ENCODE data around the gene MGAT5.

Gene MGAT5, protein sequence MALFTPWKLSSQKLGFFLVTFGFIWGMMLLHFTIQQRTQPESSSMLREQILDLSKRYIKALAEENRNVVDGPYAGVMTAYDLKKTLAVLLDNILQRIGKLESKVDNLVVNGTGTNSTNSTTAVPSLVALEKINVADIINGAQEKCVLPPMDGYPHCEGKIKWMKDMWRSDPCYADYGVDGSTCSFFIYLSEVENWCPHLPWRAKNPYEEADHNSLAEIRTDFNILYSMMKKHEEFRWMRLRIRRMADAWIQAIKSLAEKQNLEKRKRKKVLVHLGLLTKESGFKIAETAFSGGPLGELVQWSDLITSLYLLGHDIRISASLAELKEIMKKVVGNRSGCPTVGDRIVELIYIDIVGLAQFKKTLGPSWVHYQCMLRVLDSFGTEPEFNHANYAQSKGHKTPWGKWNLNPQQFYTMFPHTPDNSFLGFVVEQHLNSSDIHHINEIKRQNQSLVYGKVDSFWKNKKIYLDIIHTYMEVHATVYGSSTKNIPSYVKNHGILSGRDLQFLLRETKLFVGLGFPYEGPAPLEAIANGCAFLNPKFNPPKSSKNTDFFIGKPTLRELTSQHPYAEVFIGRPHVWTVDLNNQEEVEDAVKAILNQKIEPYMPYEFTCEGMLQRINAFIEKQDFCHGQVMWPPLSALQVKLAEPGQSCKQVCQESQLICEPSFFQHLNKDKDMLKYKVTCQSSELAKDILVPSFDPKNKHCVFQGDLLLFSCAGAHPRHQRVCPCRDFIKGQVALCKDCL

DNA sequence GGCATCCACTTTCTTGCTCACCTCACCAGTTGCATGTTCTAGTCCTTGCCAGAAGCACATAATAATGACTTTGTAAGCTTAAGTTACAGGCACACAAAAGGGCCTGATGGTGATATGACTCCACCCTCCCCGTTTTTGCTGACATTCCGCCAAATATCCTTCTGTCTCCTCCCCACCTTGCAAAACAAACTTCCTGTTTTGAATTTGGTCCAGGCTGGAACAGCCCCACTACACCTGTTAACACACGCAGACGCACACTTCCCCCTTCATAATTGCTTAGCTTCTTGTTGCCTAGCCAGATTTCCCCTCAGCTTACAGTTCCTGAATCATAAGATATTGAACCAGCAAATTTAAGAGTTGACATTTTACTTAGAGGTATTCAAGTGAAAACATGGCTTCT lies at the start of gene MGAT5:
Gene MGAT5 (plus strand): TSS at position 269 of the 400 bp plus-strand sequence. CDS start 332 bp downstream, outside the sequence.
- Mint-ChIP-seq H3K4me3 (peak within 1 kb of the TSS; percentile 21 to 54), H3K27ac (peak within 1 kb of the TSS in 1 of 2 donors; percentile 6), H3K27me3 (no peaks in the 10 kb centered on the region), H3K4me1 (peaks cover 97% of the 10 kb centered on the region), H3K9me3 (no peaks in the 10 kb centered on the region)
- ATAC-seq (no peak), DNase-seq (no peak)

DNA sequence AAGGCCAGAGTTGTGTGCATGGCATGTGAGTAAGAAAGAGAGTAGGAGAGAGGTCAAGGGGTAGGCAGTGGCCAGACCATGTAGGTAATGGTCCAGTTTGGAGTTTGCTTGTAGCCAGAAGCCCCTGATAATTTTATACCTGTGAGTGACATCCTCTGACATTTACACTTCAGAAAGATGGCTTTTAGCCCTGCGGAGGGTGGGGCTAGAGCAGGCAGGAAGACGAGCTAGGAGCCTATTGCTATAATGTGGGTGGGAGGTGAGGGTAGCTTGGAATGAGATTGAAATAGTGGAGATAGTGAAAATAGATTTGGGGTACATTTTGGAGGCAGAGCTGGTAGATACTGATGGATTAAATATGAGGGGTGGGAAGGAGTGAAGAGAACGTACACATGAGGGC lies 48.8 kb upstream of the MGAT5 start:
- H3K27me3 Mint-ChIP-seq, result no peaks in the 10 kb centered on the region
- peaks cover 12% of the 10 kb centered on the region for H3K4me1 Mint-ChIP-seq
- ATAC-seq (no peak), DNase-seq (no peak)
- no peaks in the 10 kb centered on the region for H3K9me3 Mint-ChIP-seq
- H3K27ac Mint-ChIP-seq, result no peak overlapping the region
- H3K4me3 Mint-ChIP-seq, result no peak overlapping the region

- DNase-seq (no peak), ATAC-seq (no peak)
- Mint-ChIP-seq H3K27me3 (no peaks in the 10 kb centered on the region), H3K4me3 (no peak overlapping the region), H3K9me3 (no peaks in the 10 kb centered on the region), H3K4me1 (peaks cover 12% of the 10 kb centered on the region), H3K27ac (no peak overlapping the region)
Measured at GRCh38 chr2:134206031-134206430, 47.8 kb upstream of the MGAT5 start.

- DNase-seq (no peak), ATAC-seq (peak; percentile 53)
- no peak overlapping the region for H3K4me3 Mint-ChIP-seq
- no peaks in the 10 kb centered on the region for H3K27me3 Mint-ChIP-seq
- no peak overlapping the region for H3K27ac Mint-ChIP-seq
- no peaks in the 10 kb centered on the region for H3K9me3 Mint-ChIP-seq
- H3K4me1 Mint-ChIP-seq, result peaks cover 12% of the 10 kb centered on the region
Measured at GRCh38 chr2:134206573-134206972, 47.3 kb upstream of the MGAT5 start.

DNA sequence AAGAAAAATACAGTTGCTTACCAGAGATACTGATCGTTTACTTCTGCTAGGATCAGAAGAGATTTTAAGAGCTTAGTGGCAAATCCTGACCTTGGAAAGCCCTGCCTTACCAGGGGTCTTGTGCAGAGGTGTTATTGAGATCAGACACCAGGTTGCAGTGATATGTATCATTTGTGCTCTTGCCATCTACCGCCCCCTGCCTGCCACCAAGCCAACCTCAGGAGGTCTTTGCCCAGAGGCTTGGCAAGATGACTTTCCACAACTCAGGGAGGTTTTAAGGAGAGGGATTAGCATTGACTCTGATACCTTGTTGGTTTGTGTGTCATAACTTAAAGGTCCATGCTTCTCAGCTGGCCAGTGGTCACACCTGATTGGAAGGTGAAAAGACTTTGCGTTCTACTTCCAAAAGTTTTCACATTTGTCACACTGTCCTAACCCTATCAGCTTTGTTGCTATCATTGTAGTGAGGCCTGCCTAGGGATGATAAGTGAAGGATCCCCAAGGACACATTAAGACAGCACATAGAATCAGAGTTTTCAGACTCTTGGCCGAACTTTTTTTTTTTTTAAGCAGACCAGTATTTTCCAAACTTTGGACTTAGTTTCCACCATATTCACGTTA lies 46.2 kb upstream of the MGAT5 start:
- peaks cover 2% of the 10 kb centered on the region for H3K4me1 Mint-ChIP-seq
- DNase-seq (peak; percentile 37 to 57), ATAC-seq (peak; percentile 95)
- no peaks in the 10 kb centered on the region for H3K9me3 Mint-ChIP-seq
- no peaks in the 10 kb centered on the region for H3K27me3 Mint-ChIP-seq
- no peak overlapping the region for H3K27ac Mint-ChIP-seq
- no peak overlapping the region for H3K4me3 Mint-ChIP-seq

DNA sequence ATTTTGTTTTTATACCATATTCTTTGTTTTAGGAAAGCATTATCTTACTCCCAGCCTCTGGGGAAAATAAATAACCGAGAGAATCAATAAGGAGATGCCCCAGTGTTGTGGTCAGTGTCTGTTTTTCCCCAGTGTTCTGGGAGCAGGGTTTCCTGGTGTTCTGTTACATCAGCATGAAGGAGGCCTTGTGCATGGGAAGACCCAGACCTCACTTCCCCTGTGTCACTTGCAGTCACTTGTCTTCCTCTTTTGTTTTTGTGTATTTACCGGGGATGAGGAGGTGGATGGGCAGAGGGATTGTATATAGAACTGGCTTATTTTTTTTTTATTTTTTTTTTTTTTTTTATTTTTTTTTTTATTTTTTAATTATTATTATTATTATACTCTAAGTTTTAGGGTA lies 45.0 kb upstream of the MGAT5 start:
- no peak overlapping the region for H3K4me3 Mint-ChIP-seq
- DNase-seq (no peak), ATAC-seq (no peak)
- H3K4me1 Mint-ChIP-seq, result no peaks in the 10 kb centered on the region
- H3K9me3 Mint-ChIP-seq, result no peaks in the 10 kb centered on the region
- H3K27me3 Mint-ChIP-seq, result no peaks in the 10 kb centered on the region
- H3K27ac Mint-ChIP-seq, result no peak overlapping the region

- Mint-ChIP-seq H3K27ac (no peak overlapping the region), H3K4me3 (no peak overlapping the region)
- ATAC-seq, result no peak
Measured at GRCh38 chr2:134212746-134213145, 41.1 kb upstream of the MGAT5 start.

DNA sequence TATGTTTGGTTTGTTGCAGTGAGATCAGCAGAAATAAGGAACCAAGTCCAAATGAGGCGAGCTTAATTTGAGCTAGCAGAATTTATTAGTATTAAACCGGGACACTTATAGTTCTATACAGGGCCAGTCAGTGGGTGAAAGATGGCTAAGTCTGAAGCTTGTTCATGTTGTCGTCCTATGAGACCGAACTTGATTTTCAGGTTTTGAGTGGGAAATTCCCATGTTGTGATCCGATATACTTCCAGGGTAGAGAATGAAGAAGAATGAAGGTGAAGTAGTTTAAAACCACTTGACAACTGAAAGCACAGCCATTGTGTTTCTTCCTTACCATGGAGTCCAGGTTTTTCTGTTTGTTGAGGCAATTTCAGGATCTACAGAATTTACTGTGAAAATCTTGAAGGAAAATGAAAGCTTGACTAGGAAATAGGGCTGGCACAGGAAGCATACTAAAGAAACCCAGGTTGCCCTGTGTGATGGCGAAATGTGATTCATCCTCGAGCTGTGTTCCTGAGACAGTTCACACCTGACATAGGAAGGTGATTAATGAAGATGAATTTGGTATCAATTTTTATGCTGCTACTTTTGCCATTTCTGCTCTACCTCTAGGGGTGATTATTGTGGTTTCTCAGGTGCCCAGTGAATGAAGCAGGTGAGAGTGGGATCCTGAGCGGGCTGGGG lies 37.6 kb upstream of the MGAT5 start:
- peak overlapping the region in 1 of 2 donors; percentile 54 for H3K27ac Mint-ChIP-seq
- H3K4me1 Mint-ChIP-seq, result peaks cover 55% of the 10 kb centered on the region
- H3K9me3 Mint-ChIP-seq, result no peaks in the 10 kb centered on the region
- ATAC-seq, result no peak
- H3K4me3 Mint-ChIP-seq, result peak overlapping the region in 1 of 2 donors; percentile 79
- H3K27me3 Mint-ChIP-seq, result no peaks in the 10 kb centered on the region
- DNase-seq, result no peak

More at GRCh38 chr2:134212746-134213145, 41.1 kb upstream of the MGAT5 start:
- no peaks in the 10 kb centered on the region for H3K9me3 Mint-ChIP-seq
- no peak for DNase-seq
- H3K4me1 Mint-ChIP-seq, result peaks cover 19% of the 10 kb centered on the region
- no peaks in the 10 kb centered on the region for H3K27me3 Mint-ChIP-seq

DNA sequence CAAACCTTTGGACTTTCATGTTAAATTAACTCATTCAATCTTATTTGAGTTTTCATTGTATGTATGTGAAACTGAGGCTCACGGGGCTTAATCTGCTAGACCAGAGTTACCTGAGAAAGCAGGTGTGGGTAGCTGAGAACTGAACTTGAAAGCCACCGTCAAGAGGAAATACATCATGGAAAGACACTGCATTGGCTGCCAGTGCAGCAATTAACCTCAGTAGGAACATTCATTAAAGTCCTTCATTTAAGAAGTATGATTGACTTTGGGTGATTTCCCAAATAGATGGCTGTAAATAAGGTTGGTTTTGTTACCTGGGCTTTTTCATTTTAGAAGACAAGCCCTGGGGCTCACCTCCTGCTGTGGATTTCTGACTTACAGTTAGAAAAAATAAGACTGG lies 36.5 kb upstream of the MGAT5 start:
- Mint-ChIP-seq H3K4me1 (peaks cover 56% of the 10 kb centered on the region), H3K9me3 (no peaks in the 10 kb centered on the region), H3K4me3 (peak overlapping the region; percentile 75 to 79), H3K27me3 (no peaks in the 10 kb centered on the region), H3K27ac (peak overlapping the region; percentile 94 to 98)
- DNase-seq (no peak), ATAC-seq (no peak)

GRCh38 chr2:134217924-134218323 lies 35.9 kb upstream of the MGAT5 start:
- Mint-ChIP-seq H3K27me3 (no peaks in the 10 kb centered on the region), H3K9me3 (no peaks in the 10 kb centered on the region), H3K4me3 (peak overlapping the region; percentile 74 to 75), H3K27ac (peak overlapping the region; percentile 94 to 98), H3K4me1 (peaks cover 56% of the 10 kb centered on the region)
- DNase-seq (peak; percentile 35 to 64), ATAC-seq (peak; percentile 95)

DNA sequence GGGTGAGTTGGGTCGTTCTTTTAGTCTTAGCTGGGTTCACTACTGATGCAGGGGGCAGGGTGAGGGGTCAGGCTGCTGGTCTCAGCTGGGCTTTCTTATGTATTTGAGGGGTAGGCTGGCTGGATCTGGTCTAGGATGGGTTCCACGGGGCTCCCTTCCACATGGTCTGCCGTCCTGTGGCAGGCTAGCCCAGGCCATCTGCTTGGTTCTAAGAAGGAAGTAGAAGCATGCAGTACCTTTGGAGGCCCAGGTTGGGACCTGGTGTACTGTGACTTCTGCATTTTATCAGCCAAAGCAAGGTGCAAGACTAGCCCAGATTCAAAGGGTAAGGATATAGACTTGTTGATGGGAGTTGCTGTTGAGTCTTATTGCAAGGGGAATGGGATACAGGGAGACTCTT lies 35.5 kb upstream of the MGAT5 start:
- peak overlapping the region; percentile 74 to 75 for H3K4me3 Mint-ChIP-seq
- peak overlapping the region; percentile 94 to 98 for H3K27ac Mint-ChIP-seq
- ATAC-seq (peak; percentile 2), DNase-seq (peak in 1 of 2 donors; percentile 12)
- H3K9me3 Mint-ChIP-seq, result no peaks in the 10 kb centered on the region
- no peaks in the 10 kb centered on the region for H3K27me3 Mint-ChIP-seq
- H3K4me1 Mint-ChIP-seq, result peaks cover 56% of the 10 kb centered on the region

DNA sequence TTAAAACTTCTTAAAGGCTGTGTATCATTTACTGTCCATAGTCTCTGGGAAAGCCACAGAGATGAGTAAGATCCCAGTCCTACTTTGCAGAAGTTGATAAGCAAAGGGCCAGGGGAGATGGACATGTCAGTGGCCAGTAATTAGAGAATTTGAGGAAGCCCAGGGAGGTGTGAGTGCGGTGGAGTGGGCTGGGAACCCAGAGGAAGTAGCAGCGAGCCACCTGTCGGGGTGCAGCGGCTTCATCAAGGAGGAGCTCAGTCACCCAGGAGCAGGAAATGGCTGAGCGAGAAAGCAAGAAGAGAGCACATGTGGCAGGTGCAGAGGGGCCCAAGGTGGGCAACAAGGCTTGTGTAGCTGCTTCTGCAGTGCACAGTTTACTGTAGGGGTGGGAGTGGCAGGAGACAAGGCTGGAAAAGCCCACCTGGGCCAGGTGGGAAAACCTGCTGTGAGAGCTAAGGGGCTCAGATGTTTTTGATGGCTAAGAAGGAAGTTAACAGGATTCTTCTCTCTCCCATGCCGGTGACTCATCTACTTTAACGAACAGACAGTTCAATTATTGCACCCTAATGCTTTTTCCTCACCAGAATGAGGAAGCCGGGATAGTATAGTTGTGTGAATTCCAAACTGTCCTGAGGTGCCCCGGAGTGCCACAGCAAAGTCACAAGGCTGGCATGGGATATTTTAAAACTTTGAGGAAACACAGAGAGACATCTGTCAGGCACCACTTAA lies 34.8 kb upstream of the MGAT5 start:
- ATAC-seq (no peak), DNase-seq (peak in 1 of 2 donors; percentile 27)
- Mint-ChIP-seq H3K27ac (peak overlapping the region; percentile 94 to 98), H3K27me3 (no peaks in the 10 kb centered on the region), H3K4me1 (peaks cover 60% of the 10 kb centered on the region), H3K9me3 (no peaks in the 10 kb centered on the region), H3K4me3 (peak overlapping the region; percentile 74 to 75)

DNA sequence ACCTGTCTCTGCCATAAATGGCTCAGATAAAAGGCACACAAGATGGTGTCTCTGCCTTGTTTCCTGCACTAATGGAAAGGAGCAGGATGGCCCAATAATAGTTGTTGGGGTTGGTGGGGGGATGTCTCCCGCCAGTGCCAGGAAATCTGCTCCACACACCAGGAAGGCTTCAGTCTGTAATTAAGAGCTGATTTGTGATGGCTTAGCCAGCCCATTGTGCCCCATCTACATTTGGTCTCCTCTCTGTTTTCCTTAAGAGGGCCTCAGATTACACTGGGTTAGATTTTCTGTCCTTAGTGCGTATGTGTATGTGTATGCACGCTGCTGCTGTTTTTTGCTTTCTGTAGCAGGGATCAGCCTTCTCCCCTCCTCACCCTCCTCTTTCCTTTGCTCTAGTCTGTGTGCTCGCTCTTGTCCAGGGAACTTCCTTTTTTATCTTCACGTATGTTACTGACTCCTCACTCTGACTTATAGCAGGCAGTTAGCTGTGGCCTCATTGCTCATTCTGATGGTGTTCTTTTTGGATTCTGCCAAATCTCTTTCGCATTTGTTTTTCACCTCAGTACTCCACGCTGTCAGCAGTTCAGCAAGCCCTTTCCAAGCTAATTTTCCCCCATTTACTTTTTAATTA lies 33.4 kb upstream of the MGAT5 start:
- no peaks in the 10 kb centered on the region for H3K27me3 Mint-ChIP-seq

GRCh38 chr2:134224005-134224404 lies 29.9 kb upstream of the MGAT5 start:
- ATAC-seq (no peak), DNase-seq (no peak)
- Mint-ChIP-seq H3K4me1 (peaks cover 61% of the 10 kb centered on the region), H3K4me3 (no peak overlapping the region), H3K27me3 (no peaks in the 10 kb centered on the region), H3K27ac (no peak overlapping the region), H3K9me3 (peaks cover 0 to 17% of the 10 kb centered on the region in 2 donors)

More for the DNA sequence above, 33.4 kb upstream of the MGAT5 start:
- DNase-seq (no peak), ATAC-seq (no peak)
- H3K4me1 Mint-ChIP-seq, result peaks cover 71% of the 10 kb centered on the region
- peak overlapping the region; percentile 4 to 7 for H3K27ac Mint-ChIP-seq
- H3K9me3 Mint-ChIP-seq, result no peaks in the 10 kb centered on the region
- no peak overlapping the region for H3K4me3 Mint-ChIP-seq

Measured in stimulated activated naive CD8-positive, alpha-beta T cell treated with anti-CD3 and anti-CD28 coated beads, Interleukin-15, amount 100 ng/mL, for 72 hours (primary cell).